NK-92 (cell line): Measurements from ENCODE around the gene GNG12.

Source experiments
- DNase-seq: peaks from one replicate; lab custom pipeline; 2025; ENCODE audit not compliant: unreplicated experiment; lab: John Stamatoyannopoulos, UW

The GNG12 gene

DNA sequence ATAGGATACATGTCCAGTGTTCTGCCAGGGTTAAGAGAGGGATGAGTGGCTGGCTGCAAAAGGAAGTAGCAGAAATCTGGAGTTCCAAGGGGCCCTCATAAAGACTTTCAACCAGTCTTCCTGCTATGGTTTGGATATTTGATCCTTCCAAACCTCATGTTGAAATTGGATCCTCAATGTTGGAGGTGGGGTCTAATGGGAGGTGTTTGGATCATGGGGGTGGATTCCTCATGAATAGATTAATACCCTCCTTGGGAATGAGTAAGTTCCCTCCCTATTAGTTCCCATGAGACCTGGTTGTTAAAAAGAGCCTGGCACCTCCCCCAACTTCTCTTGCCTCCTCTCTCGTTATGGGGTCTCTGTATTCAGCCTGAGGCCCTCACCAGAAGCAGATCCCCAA, 10.1 kb upstream of the GNG12 start:
- DNase-seq: no peak

DNA sequence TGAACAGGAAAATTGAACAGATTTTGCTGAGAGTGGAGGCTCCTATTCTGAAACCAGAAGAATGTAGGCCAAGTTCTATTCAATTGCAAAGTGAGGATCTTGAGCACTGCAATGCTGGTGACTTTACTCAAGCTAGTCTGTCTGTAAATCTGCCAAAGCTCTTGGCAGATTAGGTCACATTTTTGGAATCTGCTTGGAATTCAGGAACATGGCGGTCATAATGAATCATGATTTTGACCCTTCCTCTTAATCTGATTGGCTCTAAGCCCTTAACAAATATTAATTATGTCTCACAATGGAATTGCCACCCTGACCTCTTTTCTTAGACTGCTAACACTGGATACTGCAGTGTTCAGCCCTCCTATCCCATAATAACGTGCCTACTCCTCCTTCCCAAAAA, 7.2 kb upstream of the GNG12 start:
- DNase-seq: no peak

DNA sequence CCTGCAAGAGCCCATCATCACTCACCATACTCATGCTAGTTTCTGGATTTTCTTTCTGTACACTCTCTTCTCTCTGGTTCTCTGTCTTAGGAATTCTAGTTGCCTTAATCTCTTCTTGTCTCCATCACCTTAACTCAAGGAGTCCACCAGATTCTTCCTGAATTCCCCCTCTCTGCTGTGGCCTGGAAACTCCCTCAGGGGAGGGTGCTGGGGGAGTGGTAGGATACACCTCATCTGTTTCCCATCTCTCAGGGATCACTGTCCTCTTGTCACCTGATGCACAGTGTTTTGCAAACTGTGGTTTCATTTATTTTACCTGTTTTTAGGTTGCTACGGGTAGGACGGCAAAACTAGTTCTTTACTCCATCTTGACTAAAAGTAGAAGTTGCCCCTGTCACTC, 6.6 kb upstream of the GNG12 start:
- DNase-seq: no peak

DNA sequence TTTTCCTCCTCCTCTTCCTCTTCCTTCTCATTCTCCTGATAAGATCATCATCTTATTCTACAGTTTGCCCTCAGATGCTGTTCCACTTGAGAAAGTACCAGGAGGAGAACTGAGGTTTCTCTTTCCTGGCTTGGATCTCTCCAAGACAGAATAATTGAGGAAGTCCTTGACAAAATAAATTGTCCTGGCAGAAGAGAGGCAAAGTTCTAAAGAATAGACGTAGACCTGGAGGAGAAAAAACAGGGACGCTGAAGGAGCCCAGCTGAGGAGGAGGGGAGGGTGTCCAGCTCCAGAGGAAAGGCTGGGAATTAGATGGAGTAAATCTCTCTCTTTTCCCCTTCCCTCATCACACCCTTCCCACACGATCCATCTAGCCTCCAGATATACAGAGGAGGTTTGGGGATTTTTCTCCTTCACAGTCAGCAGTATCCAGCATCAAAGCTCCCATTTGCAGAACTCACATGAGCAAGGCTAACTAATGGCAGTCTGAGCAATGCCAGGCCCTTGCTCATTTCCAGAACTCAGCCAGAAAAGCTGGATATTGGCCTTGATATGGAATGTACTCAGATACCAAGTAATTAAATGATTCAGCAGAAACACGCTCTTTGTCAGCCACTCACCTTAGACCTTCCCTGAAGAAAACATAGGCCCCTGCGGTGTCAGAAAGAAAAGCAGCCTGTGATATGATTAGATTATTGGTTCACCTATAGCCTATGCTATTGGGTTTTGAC, 5.1 kb upstream of the GNG12 start:
- DNase-seq: no peak

DNA sequence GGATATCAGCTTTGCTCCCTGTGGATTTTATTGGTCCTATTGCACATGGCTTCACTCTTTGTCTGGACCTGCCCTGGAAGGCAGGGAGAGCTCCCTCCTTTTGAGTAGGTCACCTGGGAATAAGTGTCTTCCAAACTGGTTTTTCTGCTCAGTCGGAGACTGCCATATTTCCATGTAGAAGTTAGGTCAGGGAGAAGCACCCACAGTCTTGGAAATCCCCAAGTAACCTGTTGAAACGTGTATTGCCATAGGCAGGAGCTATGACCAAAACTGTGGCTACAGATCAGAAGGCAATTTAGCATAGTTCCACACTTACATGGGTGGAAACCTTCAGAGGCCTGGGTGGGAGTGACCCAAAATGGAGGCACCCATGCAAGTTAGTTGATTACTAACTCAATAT, 3.5 kb upstream of the GNG12 start:
- DNase-seq: no peak

DNA sequence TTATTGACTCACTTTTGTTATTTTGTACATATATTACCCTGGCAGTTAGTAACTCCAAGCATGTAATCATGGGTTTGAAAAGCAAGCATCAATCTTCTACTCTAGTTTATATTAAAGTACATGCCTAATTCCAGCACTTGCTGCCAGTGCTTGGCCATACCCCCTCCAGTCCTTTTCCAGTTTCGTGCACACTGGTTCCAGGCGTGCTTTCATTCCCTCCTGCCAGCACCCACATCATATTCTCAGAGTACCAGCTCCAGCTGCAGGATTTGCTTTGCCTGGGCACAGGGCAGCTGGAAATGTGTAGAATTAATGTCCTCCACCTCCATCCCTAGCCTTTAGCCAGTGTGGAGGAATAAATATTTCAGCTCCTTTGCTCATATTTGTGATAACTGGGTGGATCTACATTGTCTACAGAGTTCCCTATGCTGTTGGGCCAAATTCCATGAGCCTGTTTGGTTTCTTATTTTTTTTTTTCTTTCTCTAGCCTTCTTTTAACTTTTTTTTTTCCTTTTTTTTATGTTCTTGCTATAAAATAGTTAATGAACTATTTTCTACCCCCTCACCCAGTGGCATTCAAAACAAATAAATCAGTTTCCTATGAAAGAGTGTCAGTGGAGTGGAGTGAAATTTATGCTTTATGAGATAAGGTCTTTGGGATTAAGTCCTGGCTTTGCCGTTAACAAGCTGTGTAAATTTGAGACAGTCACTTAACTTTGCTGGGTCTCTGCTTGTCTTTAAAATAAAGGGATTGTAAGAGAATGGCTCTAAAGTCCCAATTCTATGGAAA, 2.6 kb upstream of the GNG12 start:
- DNase-seq: no peak

DNA sequence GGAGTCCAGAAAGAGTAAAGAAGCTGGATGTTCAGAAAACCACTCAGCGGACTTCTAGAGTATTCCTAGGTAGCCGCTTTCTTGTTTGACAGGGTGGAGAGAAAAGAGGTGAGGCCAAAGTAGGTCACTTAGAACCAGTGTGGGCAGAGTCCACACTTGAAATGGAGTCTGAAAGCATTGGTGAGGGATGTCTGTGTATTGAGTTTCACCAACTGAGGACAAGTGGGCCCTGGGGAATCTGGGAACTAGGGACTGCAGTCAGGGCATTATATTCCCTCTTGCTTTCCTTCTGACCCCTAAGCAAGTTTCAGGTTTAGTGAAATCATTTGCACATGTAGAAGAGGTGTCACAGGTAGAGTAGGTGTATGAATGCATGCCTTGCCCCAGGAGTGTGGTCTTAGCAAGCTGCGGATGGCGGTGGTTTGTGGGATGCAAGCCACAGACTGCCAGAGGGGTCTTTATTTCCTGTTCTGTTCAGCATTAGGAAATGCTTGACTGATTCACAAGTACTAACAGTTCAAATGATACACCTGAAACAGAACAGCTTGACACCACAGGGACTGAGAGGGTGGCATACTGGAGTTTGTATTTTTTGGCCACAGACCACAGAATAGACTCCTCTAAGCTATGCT, 1.1 kb upstream of the GNG12 start:
- no peak for DNase-seq

DNA sequence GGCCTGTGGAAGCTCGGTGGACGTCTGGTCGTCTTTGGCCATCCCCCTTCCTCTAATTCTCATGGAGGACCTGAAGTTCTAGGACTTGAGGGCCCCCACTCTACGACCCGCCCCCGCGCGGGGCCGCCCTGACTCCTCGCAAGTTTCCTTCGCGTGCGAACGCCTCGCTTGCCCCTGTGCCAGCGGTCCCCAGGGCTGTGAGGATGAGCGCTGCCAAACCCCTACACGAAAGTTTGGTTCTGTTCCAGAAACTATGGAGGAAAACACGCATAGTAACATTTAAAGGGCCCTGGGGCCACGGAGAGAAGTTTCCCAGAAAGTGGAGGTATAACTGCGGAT, 304 bp upstream of the GNG12 start:
- DNase-seq: no peak

DNA sequence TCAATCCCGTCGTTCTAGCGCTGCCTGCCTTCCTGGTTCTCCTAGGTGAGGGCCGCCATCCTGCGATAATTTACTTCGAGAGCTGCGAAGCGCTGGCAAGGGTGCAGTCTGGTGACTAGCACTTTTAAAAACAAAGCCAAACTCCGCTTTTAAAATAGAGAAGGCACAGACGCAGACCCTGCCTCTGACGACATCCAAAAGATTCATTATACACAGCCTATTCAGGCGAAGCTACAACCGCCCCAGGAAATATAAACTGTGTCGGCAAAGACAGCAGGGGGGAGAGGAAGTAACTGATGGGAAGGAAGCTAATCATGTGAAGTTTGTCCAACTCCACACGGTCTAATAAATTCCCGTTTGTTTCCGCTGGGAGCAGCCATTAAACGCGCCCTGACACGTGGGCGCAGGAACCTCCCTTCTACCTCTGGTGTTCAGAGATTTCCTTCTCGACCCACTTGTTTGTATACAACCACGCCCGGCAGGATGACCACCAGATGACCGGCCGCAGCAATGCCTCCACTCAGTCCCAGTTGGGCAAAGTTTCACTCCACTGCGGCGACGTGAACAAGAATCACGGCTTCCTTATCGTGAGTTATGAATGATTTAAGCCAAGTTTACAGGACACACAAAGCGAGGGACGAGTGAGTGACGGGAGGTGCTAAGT, 1.3 kb downstream of the GNG12 start:
- no peak for DNase-seq

DNA sequence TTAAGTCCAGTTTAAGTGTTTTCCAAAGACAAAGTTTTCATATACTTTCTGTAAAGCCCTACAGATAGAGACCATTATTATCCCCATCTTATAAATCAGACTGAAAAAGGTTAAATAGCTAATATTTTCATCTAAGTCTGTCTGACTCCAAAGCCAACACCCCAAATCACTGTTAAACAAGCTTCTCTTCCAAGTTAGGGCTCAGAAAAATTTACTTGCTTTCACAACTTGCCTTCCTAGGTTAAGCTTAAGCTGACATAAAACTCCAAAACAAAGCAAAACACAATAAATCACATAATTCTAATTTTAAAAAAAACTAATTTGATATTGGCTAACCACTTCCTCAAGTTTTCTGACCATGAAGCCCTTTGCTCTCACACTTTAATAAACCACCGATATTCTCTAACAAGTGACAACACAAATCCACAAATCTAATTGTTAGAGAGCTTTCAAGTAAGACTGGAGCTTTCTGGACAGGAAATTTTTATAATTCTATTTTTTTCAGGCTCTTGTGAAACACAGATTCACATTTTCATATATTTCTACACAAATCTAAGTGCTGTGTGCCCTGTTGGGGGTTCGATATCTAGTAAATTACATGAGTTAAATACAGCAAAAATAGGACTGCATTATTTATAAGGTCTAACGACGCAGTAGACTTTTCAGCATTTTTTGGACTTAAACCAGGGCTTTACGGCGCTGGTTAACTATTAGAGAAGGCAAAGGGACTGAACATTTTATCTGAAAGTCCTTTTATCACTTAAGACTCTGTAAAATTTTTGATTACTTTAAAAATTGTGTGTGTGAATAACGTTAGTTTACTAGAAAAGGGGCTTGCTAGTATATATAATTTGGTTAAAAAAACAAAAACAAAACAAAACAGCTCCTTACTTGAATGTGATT, 2.1 kb downstream of the GNG12 start:
- DNase-seq: no peak

DNA sequence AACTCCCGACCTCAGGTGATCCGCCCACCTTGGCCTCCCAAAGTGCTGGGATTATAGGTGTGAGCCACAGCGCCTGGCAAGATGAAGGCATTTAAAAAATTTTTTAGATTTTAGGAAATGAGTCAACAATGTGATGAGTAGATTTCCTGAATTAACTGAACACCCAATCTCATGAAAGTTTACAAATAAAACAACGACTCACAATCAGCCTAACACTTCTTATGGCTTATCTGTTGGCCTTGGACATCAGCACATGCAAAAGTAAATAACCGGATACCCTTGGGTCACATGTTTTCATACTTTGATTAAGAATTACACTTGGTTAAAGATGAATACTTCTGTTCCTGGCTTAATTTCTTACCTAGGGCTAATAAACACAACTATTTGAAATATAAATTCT, 3.0 kb downstream of the GNG12 start:
- DNase-seq: no peak

DNA sequence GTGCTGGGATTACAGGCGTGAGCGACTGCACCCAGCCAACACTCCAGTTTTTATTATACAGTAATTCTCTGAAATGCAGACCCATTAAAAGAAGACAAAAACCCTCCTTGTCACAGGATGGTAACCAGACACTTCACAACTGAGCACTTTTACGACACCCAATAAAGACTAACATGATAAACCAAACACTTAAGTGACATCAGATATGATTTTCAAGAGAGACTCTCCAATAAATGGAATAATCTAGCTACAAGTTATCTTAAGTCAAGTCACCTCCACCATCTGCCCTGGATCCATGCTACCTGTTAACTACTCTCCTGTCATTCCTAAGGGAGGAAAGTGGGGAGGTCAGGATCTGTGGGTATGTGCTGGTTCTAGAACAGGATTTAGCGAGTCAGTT, 5.6 kb downstream of the GNG12 start:
- DNase-seq: no peak

DNA sequence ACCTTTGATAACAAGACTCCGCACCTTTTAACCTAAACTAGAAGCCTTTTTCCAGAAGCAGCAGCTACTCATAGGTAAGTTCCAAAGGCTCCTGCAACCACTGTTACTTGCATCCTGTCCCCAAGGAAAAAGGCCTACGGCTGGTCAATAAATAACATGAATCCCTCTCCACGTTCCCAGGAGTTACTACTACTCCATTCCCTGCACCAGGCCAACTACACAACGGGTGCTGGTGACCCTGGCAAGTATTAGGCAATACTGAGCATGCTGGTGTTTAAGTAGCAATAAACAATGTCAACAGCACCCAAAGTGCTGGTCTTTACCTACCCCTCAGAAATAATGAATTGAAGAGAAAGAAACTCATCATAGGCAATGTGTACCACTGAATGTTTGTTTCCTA, 7.7 kb downstream of the GNG12 start:
- DNase-seq: no peak

DNA sequence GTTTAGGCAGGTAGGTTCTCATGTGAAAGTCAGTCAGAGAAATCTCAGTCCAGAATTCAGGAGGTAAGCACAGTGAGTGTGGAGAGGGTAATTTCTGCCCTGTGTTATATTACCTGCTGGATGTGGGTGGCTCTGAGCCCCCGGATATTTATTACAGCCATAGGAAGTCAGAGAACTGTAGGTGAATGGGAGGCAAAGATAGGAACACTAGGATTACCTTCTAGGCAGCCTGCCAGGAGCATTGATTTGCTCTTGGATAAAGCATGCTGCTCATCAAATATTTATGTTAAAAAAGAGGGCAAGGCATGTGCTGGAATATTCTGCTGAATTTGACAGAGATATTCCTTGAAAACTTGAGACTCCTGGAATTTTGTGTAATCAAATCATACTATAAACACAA, 8.5 kb downstream of the GNG12 start:
- no peak for DNase-seq

DNA sequence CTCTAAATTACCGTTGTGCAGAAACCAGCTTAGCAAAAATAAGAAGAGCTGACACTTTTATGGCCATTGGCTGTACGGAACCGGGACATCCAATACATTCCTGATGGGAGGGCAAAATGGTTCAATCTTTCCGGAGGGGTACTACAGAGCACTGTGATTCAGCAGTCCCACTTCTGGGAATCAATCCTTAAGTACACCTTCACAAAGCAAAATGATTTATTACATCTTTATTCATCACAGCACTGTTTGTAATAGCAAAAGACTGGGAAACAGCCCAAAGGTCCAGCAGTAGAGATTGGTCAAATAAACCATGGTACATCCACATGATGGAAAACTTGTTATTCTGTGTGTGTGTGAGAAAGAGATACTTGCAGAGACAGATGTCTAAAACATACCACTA, 9.7 kb downstream of the GNG12 start:
- no peak for DNase-seq

DNA sequence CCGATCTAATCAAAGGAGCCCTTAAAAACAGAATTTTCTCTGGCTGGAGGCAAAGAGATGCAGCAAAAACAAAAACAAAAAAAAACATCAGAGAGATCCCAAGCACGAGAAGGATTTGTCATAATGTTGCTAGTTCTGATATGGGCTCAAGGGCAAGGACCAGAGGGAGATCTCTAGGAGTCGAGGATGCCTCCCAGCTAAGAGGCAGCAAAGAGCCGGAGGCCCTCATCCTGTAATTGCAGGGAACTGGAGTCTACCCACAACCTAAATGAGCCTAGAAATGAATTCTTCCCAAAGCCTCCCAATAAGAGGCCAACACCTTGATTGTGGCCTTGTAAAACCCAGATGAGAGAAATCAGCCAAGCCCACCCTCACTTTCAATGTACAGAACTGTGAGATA, 12.0 kb downstream of the GNG12 start:
- no peak for DNase-seq

DNA sequence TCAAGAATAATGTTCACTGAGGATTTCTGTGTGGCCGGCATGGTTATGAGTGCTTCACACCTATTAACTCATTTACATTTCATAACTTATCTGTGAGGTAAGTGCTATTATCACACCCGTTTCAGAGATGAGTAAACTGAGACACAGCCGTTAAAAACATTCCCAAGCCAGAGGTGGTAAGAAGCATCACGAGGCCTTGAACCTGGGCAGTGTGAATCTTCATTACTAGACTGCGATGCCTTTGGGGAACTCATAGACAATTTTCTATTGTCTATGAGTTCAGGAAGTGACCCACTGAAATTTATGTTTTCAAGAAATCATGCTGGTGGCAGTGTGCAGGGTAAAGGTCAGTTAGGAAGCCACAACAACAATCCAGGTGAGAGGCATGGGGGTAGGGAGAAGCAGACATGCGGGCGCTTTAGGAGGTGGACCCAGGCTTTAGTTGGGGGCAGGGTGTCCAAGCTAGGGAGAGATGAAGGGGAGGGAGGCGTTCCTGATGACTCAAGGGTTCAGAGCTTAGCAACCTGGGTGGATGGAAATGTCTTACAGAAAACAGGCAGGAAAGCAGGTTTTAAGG, 14.5 kb downstream of the GNG12 start:
- DNase-seq: no peak

DNA sequence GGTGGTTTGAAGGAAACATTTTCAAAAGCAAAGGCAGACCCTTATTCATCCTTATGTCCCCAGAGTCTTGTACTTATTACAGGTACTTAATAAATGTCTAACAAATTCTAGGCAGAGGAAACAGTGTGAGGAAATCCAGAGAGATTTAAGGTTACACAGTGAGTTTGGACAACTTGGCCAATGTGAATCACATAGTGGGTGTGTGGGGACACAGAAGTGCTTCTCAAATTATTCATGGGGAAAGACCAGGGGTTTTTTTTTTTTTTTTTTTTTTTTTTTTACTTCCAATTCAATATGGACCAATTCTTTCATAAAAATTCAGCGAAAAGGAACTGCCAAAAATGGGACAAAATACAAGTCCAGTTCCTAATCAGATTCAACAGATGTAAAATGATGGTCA, 15.1 kb downstream of the GNG12 start:
- no peak for DNase-seq

DNA sequence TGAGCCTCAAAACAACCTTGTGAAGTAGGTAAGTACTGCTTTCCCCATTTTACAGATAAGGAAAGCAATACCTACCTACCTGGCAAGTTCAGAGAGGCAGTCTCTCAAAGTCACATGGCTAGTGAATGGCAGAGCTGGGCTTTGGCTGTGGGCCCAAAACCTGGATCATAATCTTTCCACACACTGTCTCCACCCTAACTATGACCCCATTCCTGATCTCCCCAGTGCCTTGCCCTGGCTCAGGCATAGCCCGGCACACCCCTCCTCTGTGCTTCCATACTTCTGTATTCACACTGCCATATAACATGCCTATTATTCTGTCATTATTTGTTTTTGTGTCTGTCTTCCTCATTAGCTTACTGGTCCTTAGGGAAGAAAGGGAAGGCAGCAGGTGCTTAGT, 15.9 kb downstream of the GNG12 start:
- DNase-seq: no peak

DNA sequence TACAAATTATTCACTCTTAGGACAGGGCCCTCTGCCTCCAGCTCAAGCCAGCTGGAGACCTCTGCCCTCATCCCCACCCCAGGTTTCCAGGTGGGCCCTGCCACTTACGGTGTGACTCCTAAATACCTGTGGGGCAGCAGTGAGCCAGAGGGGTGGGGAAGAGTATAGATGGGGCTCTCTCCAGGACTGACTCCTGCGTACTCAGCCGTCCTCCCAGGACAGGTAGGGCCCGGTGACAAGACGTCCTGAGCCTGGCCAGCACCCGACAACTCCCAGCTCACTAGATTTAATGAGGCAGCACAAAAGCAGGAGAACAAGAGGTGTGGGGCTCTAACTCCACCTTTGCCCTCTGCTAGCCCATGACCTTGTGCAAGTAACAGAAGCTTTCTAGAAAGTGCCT, 16.8 kb downstream of the GNG12 start:
- DNase-seq: no peak

DNA sequence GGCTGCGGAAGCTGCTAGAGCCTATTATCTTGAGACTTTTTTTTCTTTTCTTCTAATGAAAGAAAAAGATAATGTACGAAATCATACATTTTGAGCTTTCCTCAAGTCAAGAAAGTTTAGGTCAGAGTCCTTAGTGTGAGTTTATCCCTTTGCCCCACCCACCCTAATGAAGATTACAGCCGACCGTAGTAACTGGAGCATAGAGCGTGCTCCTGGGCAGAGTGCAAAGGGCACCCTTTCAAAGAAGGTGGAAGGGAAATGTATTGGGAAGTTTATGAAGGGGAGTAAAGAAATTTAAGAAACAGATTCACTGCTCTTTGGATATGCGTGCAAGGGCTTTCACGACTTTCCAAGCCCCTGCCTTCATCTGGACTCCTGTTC, 17.2 kb downstream of the GNG12 start:
- no peak for DNase-seq
